Activated naive CD4-positive, alpha-beta T cell treated with anti-CD3 and anti-CD28 coated beads, Interleukin-2, amount 50 U/mL, for 16 hours (primary cell): Measurements from ENCODE around the gene NID1.
A peak's percentile ranks its signal among the peaks of the same experiment; 100 is the strongest.

Experiments
- DNase-seq: peaks from one replicate; pipeline ENCODE4 v3.0.0-alpha.2; 2020

The NID1 gene, protein sequence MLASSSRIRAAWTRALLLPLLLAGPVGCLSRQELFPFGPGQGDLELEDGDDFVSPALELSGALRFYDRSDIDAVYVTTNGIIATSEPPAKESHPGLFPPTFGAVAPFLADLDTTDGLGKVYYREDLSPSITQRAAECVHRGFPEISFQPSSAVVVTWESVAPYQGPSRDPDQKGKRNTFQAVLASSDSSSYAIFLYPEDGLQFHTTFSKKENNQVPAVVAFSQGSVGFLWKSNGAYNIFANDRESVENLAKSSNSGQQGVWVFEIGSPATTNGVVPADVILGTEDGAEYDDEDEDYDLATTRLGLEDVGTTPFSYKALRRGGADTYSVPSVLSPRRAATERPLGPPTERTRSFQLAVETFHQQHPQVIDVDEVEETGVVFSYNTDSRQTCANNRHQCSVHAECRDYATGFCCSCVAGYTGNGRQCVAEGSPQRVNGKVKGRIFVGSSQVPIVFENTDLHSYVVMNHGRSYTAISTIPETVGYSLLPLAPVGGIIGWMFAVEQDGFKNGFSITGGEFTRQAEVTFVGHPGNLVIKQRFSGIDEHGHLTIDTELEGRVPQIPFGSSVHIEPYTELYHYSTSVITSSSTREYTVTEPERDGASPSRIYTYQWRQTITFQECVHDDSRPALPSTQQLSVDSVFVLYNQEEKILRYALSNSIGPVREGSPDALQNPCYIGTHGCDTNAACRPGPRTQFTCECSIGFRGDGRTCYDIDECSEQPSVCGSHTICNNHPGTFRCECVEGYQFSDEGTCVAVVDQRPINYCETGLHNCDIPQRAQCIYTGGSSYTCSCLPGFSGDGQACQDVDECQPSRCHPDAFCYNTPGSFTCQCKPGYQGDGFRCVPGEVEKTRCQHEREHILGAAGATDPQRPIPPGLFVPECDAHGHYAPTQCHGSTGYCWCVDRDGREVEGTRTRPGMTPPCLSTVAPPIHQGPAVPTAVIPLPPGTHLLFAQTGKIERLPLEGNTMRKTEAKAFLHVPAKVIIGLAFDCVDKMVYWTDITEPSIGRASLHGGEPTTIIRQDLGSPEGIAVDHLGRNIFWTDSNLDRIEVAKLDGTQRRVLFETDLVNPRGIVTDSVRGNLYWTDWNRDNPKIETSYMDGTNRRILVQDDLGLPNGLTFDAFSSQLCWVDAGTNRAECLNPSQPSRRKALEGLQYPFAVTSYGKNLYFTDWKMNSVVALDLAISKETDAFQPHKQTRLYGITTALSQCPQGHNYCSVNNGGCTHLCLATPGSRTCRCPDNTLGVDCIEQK

DNA sequence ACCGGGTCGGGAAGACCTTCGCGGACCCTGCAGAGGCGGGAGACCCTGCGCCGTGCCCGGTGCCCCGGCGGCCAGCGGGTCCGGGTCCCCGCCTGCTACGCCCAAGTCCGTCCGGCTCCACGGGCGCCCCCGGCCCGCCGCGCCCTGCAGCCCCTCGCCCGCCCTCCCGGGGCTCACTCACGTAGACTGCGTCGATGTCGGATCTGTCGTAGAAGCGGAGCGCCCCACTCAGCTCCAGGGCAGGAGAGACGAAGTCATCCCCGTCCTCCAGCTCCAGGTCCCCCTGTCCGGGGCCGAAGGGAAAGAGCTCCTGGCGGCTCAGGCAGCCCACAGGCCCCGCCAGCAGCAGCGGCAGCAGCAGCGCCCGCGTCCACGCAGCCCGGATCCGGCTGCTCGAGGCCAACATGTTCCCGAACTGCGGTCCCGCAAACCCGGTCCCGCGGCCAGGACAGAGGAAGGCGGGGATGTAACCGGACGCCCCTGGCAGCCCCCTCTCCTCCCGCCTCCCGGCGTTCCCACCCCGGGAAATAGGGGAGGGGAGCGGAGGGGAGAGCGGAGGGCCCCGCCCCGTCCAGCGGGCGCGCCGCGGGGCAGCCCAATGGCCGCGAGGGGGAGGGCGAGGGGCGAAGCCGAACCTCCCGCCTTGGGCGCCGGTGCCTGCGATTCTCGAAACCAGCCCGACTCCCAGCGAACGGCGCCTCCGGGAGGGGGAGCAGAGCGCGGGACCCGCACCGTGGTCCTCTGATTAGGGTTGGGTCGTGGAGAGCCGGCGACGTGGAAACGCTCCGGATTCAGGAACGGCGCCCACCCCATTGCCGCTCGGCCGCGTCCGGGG, at the start of gene NID1:
Gene NID1, minus strand, starts transcription at position 417 of the 835 bp plus-strand sequence. Its CDS starts 11 bp downstream, at position 406.
- DNase-seq: peak; percentile 18

DNA sequence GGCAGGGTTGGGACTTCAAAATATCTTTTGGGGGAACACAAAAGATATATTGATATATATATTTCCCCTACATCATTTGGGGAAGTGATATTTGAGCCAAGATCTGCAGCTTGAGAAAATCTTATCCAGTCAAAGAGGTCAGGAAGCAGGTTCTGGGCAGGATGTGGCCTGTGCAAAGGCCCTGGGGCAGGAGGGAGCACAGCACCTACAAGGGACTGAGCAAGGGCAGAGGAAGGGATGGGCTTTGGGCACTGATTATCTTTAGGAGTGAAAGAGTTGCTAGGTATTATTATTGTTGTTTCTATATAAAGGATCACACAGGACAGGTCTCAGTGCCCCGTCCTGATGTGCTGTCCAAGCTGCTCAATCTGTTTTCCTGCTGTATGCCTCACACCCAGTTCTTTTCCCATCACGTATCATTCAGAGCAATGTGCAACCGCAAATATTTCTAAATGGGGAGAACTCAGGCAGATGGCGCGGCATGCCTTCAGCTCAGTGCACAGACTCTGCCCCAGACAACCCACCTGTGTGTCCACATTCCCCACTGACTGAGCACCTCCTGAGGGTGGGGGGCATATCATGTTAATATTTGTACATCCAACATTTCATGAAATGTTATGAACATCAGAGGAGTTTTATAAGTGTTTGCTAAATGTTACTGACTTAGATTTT, 49.3 kb upstream of the NID1 start:
- DNase-seq: no peak

DNA sequence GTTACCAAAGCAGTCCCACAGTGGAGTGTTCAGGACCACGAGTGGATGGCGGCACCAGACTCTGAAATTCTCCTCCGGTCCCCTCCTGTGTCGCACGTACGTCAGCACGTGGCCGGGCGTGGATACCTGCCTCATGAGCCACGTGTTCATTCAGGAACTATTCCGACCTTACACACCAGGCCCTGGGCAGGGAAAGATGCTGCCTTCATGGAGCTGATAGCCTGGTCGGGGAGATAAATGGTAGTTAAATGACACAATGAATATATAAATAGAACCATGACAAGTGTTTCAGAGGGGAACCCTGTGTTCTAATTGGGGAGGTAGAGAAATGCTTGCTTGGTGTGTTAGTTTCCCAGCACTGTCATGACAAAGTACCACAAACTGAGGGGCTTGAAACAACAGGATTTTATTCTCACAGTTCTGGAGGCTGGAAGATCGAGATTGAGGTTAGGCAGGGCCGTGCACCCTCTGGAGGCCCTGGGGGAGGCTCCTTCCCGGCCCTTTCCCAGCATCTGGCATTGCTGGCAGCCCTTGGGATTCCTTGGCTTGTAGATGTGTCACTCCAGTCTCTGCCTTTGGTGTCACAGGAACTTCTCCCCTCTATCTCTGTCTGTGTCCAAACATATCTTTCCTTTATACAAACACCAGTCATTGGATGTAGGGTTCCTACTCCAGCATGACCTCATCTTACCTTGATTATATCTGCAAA, 48.6 kb upstream of the NID1 start:
- no peak for DNase-seq

DNA sequence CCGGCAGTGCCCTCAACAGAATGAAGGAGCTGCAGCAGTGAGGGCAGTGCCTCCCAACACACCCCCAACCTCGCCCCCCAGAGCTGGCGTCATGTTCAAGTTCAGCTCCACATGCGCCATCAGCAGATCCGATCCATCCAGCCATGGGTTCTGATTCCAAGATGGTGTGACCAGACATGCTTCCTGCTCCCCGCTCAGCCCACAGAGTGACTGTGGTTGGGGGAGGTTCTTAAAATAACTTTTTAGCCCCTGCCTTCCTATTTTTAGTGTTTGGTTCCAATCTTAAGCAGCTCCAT, 47.4 kb upstream of the NID1 start:
- DNase-seq: no peak

DNA sequence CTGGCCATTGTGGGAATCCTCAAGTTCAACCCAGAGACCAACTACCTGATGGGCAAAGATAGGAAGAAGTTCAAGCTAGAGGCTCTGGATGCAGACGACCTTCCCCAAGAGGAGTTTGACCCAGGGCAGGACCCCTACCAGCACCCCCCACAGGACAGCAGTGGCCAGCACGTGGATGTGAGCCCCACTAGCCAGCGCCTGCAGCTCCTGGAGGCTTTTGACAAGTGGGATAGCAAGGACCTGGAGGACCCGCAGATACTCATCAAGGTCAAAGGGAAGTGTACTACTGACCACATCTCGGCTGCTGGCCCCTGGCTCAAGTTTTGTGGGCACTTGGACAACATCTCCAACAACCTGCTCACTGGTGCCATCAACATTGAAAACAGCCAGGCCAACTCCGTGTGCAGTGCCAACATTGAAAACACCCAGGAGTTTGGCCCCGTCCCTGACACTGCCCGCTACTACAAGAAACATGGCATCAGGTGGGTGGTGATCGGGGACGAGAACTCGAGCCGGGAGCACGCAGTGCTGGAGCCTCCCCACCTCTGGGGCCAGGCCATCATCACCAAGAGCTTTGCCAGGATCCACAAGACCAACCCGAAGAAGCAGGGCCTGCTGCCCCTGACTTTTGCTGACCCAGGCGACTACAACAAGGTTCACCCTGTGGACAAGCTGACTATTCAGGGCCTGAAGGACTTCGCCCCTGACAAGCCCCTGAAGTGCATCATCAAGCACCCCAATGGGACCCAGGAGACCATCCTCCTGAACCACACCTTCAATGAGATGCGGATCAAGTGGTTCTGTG, 46.8 kb upstream of the NID1 start:
- DNase-seq: no peak

DNA sequence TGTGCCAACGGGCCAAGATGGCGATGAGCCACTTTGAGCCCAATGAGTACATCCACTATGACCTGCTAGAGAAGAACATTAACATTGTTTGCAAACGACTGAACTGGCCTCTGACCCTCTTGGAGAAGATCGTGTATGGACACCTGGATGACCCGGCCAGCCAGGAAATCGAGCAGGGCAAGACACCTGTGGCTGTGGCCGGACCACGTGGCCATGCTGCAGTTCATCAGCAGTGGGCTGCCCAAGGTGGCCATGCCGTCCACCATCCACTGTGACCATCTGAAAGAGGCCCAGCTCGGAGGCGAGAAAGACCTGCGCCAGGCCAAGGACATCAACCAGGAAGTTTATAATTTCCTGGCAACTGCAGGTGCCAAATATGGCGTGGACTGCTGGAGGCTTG, 45.2 kb upstream of the NID1 start:
- DNase-seq: no peak

DNA sequence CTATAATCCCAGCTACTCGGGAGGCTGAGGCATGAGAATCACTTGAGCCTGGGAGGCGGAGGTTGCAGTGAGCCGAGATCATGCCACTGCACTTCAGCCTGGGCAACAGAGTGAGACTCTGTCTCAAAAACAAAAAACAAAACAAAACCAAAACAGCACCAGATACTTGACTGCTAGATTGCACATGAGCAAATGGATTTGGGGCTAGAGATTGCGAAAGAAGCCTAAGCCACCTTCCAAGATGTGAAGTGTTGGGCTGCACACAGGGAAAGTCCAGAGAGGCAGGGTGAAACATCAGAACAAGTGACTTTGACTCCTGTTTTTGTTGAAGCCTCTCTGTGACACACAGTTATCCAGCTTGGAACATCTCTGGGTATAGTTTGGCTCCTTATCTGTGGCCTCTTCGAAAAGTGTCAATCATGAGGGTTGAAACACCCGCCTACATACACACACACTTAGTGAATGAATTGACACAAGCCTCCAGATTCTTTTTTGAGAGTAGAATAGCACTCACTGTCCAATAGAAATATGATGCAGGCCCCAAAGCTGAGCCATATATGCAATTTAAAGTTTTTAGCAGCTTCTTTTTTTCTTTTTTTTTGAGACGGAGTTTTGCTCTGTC, 43.2 kb upstream of the NID1 start:
- DNase-seq: no peak

DNA sequence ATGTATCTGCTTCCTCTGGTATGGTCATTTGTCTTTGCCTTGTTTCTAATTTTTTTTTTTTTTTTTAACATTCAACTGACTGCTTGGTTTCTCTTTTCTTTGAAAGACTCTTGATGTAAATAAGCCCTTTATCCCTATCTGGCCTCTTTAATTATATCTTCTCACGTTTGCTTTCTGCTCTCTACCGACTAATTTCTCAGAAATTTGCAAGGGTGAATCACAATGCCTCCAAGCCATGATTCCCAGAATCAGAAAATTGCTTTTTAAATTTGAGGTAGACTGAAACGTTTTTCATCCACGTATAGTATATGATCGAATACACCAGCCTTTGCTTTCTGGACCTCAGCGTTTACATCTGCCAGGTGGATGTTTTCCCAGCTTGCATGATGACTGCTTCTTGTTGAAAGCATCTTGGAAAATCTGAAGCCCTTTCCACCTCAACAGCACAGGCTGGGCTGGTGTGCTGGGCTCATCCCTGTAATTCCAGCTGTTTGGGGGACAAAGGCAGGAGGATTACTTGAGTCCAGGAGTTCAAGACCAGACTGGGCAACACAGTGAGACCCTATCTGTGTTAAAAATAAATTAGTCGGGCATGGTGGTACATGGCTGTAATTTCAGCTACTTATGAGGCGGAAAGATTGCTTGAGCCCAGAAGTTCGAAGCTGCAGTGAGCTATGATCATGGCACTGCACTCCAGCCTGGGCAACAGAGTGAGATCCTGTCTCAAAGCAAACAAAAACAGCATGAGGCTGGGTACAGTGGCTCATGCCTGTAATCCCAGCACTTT, 42.4 kb upstream of the NID1 start:
- no peak for DNase-seq

DNA sequence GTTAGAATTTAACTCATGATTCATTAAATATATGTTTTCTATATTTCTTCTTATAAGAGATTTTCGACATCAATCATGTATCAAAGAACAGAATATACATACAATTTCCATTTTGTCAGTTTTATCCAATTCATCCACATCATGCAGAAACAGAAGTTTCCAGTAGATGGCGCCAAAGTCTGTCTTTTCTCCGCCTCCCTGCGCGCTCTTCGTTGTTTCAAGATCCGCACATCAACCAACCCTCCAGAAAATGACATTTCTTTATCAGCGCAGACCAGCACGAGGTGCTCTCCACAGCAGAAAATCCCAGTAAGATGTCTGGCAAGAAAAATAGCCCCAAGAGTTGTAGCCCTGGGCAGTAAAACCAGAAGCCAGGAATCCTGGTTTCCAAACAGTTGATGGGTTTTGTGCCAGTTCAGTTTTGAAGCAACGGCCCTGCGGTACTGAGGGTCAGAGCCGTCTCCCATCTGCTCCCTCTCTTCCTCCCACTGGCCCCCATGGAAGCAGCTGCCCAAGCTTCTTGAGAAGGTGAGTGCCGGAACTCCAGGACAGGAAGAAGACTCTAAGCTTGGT, 38.8 kb upstream of the NID1 start:
- peak; percentile 50 for DNase-seq

DNA sequence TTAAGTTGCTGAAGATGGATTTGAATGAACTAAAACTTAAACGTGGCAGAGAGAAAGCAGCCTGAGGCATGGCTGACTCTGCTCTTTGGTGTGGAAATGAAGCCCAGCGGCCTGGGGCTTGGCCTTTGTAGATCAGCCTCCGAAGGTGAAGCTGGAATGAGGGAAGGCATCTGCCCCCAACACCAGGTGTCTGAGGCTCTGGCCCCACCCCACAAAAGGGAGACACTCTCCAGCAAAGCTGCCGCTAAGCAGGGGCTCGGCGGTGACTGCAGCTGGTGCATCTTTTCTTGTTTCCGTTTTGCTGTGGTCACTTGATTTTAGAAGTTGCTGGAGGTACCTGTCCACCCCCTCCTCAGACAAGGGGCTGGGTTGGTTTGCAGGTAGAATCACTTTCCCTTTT, 38.2 kb upstream of the NID1 start:
- DNase-seq: no peak

DNA sequence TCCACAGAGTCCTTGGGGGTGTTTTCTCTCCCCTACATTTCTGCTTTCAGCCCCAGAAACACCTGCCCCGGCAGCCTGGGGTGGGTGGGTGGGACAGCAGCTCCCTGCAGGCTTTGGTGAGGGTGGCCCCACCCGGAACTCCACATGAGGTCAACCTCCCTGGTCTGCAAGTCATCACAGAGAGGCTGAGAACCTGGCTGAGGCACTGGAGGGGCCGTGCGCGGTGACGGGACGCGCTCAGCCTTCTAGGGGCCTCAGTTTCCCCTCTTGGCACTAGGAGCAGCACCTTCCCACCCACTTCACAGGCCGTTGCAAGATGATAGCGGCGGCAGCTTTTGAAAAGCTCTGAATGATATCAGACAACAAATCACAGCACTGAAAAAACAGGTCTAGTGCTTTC, 37.7 kb upstream of the NID1 start:
- DNase-seq: no peak

DNA sequence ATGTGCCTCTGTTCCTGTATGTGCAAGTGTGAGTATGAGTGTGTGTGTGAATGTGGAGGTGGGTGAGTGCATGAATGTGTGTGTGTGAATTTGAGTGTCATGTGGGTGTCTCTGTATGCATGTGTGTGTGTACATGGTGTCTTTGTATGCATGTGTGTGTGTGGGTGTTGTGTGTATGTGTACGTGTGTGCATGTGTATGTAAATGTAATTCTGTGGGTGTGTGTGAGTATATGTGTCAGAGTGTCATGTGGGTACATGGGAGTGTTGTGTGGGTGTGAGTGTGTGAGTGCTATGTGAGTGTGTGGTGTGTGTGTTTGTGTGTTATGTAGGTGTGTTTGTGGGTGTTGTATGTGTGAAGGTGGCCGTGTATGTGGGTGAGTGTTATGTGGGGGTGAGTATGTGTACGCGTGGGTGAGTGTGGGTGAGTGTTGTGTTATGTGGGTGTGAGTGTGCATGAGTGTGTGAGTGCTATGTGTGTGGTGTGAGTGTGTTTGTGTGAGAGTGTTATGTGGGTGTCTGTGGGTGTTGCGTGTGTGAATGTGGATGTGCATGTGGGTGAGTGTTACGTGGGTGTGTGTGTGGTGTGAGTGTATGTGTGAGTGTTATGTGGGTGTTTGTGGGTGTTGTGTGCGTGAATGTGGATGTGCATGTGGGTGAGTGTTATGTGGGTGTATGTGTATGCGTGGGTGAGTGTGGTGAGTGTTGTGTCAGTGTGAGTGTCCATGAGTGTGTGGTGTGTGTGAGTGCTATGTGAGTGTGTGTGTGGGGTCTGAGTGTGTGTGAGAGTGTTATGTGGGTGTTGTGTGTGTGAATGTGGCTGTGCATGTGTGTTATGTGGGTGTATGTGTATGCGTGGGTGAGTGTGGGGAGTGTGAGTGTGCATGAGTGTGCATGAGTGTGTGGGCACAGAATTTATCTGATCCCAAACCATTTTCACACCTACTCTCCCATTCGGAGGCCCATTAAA, 36.6 kb upstream of the NID1 start:
- DNase-seq: no peak

DNA sequence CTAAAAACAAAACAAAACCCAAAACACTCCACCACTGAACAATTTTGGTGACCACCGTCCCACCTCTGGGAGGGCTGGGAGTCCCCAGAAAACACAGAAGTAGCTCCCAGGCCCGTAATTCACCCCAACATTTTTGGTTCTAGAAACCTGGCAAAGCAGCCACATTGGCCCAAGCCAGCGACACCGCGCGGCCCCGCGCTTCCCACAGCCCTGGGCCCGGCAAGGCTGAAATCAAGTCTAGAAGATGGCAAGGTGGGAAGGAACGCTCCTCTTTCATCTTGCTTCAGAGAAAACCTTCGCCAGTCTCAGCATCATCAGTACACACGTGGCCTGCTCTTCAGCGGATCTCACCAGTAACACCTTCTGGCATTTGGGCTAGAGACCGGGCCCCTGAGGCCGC, 35.9 kb upstream of the NID1 start:
- DNase-seq: no peak

DNA sequence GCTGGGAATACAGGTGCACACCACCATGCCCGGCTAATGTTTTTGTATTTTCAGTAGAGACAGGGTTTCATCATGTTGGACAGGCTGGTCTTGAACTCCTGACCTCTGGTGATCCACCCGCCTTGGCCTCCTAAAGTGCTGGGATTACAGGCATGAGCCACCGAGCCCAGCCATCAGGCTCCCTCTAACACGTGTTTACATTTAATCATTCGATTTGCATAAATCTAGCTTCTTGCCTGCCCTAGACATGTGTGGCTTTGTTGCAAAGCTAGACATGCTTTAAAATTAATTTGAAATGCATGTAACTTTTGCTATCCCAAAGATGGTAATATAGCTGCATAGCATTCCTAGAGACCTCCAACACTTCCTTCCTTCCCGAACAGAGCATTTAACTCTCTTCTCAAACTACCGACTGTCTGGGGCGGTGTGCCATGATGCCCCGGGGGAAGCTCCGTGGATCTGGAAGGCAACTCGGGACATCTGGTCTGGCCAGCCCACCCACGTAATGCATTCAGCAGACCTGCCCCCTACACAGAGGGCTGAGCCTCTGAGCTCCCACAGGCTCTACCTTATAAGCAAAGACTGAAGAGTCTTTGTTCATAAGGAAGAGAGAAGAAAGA, 34.6 kb upstream of the NID1 start:
- DNase-seq: no peak

DNA sequence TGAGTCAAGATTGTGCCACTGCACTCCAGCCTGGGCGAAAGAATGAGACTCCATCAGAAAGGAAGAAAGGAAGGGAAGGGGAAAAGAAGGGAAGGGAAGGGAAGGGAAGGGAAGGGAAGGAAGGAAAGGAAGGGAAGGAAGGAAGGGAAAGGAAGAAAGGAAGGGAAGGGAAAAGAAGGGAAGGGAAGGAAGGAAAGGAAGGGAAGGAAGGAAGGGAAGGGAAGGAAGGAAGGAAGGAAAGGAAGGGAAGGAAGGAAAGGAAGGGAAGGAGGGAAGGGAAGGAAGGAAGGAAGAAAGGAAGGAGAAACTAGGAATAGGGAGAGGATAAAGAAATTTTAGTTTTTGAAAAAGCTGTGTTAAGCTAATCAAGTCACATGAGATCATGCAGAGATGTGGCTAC, 33.4 kb upstream of the NID1 start:
- no peak for DNase-seq

DNA sequence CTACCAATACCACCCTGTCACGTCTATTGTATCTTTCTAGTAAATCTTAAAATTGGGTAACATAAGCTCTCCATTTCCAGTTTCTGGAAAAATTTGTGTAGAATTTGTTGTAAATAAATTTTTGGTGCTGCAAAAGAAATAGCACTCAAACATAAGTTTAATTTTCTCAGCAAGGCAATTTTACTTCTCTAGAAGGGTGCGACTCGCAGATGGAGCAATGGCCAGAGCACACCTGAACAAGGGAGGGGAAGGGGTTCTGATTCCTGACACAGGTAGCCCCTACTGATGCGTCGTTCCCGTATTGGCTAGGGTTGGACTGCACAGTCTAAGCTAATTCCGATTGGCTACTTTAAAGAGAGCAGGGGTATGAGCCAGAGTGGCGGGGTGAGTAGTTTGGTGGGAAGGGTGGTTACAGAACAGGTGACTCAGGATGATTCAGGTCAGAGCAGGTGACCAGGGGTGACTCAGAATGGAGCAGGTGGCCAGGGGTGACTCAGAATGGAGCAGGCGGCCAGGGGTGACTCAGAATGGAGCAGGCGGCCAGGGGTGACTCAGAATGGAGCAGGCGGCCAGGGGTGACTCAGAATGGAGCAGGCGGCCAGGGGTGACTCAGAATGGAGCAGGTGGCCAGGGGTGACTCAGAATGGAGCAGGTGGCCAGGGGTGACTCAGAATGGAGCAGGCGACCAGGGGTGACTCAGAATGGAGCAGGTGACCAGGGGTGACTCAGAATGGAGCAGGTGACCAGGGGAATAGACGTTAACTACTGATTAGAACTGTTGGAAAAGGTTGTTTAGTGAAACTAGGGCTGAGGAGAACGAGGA, 32.0 kb upstream of the NID1 start:
- DNase-seq: peak; percentile 76
